ENCODE results near the gene TXNL4B.

DNA sequence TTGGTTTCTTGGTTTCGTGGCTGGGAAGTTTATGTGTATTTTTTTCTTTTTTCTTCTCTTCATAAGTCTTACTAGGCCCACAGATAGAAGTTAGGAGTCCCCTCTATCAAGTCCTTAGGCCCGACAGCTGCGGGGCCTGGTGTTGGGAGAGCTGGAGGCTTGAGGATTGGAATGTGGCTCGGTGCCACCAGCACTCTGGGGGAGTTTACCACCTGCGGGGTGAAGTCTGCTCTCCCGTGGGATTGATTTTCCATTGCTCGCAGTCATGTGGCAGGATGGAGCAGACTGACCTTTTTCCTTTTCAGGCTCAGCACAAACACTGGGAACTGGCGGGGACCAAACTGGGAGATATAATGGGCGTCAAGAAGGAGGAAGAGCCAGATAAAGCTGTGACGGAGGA lies 7.8 kb upstream of the TXNL4B start:
- TF ChIP-seq, protein P1, sequence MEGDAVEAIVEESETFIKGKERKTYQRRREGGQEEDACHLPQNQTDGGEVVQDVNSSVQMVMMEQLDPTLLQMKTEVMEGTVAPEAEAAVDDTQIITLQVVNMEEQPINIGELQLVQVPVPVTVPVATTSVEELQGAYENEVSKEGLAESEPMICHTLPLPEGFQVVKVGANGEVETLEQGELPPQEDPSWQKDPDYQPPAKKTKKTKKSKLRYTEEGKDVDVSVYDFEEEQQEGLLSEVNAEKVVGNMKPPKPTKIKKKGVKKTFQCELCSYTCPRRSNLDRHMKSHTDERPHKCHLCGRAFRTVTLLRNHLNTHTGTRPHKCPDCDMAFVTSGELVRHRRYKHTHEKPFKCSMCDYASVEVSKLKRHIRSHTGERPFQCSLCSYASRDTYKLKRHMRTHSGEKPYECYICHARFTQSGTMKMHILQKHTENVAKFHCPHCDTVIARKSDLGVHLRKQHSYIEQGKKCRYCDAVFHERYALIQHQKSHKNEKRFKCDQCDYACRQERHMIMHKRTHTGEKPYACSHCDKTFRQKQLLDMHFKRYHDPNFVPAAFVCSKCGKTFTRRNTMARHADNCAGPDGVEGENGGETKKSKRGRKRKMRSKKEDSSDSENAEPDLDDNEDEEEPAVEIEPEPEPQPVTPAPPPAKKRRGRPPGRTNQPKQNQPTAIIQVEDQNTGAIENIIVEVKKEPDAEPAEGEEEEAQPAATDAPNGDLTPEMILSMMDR (conservative IDR thresholded peaks at IDR 0.05), result no peak
- TF ChIP-seq EZH2 (IDR thresholded peaks at IDR 0.05; ENCODE audit: low read depth), result no peak

Measured in PC-9 (cell line).